IMR-90 (cell line): ENCODE results near the gene BLTP1. TPM values are rescaled to one million over a fixed set of nuclear protein-coding genes. Genes with fewer than 3 reads are reported as not detected.

Experiments
- ATAC-seq: fragments of 200-7000 bp; cut with Tn5 transposase; 2 replicates; pipeline ENCODE4 v1.9.1; 2020; ENCODE audit warnings: low read depth, mild to moderate bottlenecking, moderate library complexity
- BruUV-seq: library from RNA; stranded (reverse); fragments of 400-500 nt; replicated peaks from 2 replicates; lab custom pipeline; 2021; lab: Mats Ljungman, UMichigan
- CTCF ChIA-PET: fragments of 300-600 bp; formaldehyde crosslinking; extraction: SDS; loops from one replicate; lab custom pipeline; 2021; ENCODE audit warnings: antibody characterized with exemption; lab: Yijun Ruan, JAX
- POLR2A ChIA-PET: fragments of 300-600 bp; sonication (Branson Sonifier 250); formaldehyde crosslinking; loops from one replicate; lab custom pipeline; 2022; ENCODE audit warnings: antibody characterized with exemption; ENCODE audit not compliant: unreplicated experiment; lab: Charles Lee
- DNase-seq: peaks from one replicate; pipeline ENCODE4 v3.0.0; 2013
- H2AFZ ChIP-seq: replicated peaks from 2 replicates; pipeline ENCODE3; 2013; ENCODE audit warnings: low read length, mild to moderate bottlenecking; ENCODE audit not compliant: poor library complexity
- H2AK5ac ChIP-seq: 2 replicates; pipeline ENCODE4 v1.6.1; 2013; ENCODE audit warnings: low read depth, low read length, inconsistent platforms
- H2AK9ac ChIP-seq: replicated peaks from 2 replicates; pipeline ENCODE3; 2013; ENCODE audit warnings: mild to moderate bottlenecking, low read depth, low read length, moderate library complexity; ENCODE audit not compliant: poor library complexity
- H2BK120ac ChIP-seq: 2 replicates; pipeline ENCODE4 v1.6.1; 2013; ENCODE audit warnings: low read depth, low read length, inconsistent platforms
- H2BK15ac ChIP-seq: 3 replicates; pipeline ENCODE4 v1.6.1; 2013; ENCODE audit warnings: low read depth, low read length, inconsistent platforms
- H2BK20ac ChIP-seq: 2 replicates; pipeline ENCODE4 v1.6.1; 2013; ENCODE audit warnings: low read depth, mild to moderate bottlenecking, inconsistent platforms, low read length, moderate library complexity
- H2BK5ac ChIP-seq: 2 replicates; pipeline ENCODE4 v1.6.1; 2013; ENCODE audit warnings: mild to moderate bottlenecking, low read depth, low read length, inconsistent platforms; ENCODE audit not compliant: poor library complexity, severe bottlenecking
- H3K14ac ChIP-seq: replicated peaks from 2 replicates; pipeline ENCODE4 v1.6.1; 2013; ENCODE audit warnings: low read depth, low read length, inconsistent platforms
- H3K18ac ChIP-seq: 2 replicates; pipeline ENCODE4 v1.6.1; 2013; ENCODE audit warnings: low read depth, low read length, control low read depth
- H3K23ac ChIP-seq: 2 replicates; pipeline ENCODE4 v1.6.1; 2013; ENCODE audit warnings: low read depth, low read length, inconsistent platforms
- H3K27ac ChIP-seq: 2 replicates; pipeline ENCODE4 v1.5.1; 2013; ENCODE audit warnings: mild to moderate bottlenecking, control low read depth, low read length; ENCODE audit not compliant: insufficient read depth
- H3K27me3 ChIP-seq: 2 replicates; pipeline ENCODE4 v1.6.1; 2013; ENCODE audit warnings: low read length; ENCODE audit not compliant: control insufficient read depth, insufficient read depth
- H3K36me3 ChIP-seq: 2 replicates; pipeline ENCODE4 v1.6.1; 2013; ENCODE audit warnings: low read length, mixed read lengths; ENCODE audit not compliant: control insufficient read depth, insufficient read depth
- H3K4ac ChIP-seq: 2 replicates; pipeline ENCODE4 v1.6.1; 2013; ENCODE audit warnings: low read depth, low read length, inconsistent platforms
- H3K4me1 ChIP-seq: 2 replicates; pipeline ENCODE4 v1.6.1; 2013; ENCODE audit warnings: low read length, mixed read lengths; ENCODE audit not compliant: control insufficient read depth, insufficient read depth
- H3K4me2 ChIP-seq: 2 replicates; pipeline ENCODE4 v1.6.1; 2013; ENCODE audit warnings: low read depth, mild to moderate bottlenecking, control low read depth, low read length, moderate library complexity
- H3K4me3 ChIP-seq: 2 replicates; pipeline ENCODE4 v1.5.1; 2013; ENCODE audit warnings: low read depth, mild to moderate bottlenecking, control low read depth, low read length, moderate library complexity; ENCODE audit not compliant: insufficient read depth
- H3K56ac ChIP-seq: 2 replicates; pipeline ENCODE4 v1.6.1; 2013; ENCODE audit warnings: low read length, inconsistent platforms; ENCODE audit not compliant: insufficient read depth; ENCODE audit errors: extremely low read depth
- H3K79me1 ChIP-seq, 2 experiments: 2 replicates each; pipeline ENCODE4 v1.6.1; 2013; ENCODE audit warnings: low read length in 2 of 2, inconsistent platforms in 1 of 2, low read depth in 1 of 2
- H3K9ac ChIP-seq: 2 replicates; pipeline ENCODE4 v1.6.1; 2013; ENCODE audit warnings: low read depth, low read length, control low read depth
- H3K9me1 ChIP-seq: 2 replicates; pipeline ENCODE4 v1.6.1; 2013; ENCODE audit warnings: low read length, inconsistent platforms; ENCODE audit not compliant: insufficient read depth
- H3K9me3 ChIP-seq: 2 replicates; pipeline ENCODE4 v1.6.1; 2013; ENCODE audit warnings: low read length; ENCODE audit not compliant: control insufficient read depth, insufficient read depth
- H4K20me1 ChIP-seq: 2 replicates; pipeline ENCODE4 v1.6.1; 2013; ENCODE audit warnings: low read length, inconsistent platforms; ENCODE audit not compliant: insufficient read depth
- H4K5ac ChIP-seq: 2 replicates; pipeline ENCODE4 v1.6.1; 2013; ENCODE audit warnings: mild to moderate bottlenecking, low read depth, low read length, control low read depth
- H4K8ac ChIP-seq, 2 experiments: 2 replicates each; pipeline ENCODE4 v1.6.1; 2013; ENCODE audit warnings: low read depth in 2 of 2, low read length in 2 of 2, control low read depth in 1 of 2, inconsistent platforms in 1 of 2
- H4K91ac ChIP-seq: 2 replicates; pipeline ENCODE4 v1.6.1; 2013; ENCODE audit warnings: low read depth, low read length, inconsistent platforms; ENCODE audit not compliant: insufficient read depth
- BHLHE40 ChIP-seq: fragments of 150-350 bp; IDR thresholded peaks from 2 replicates; pipeline ENCODE4 v1.6.1; 2016; ENCODE audit warnings: mild to moderate bottlenecking, low read depth, low read length
- CEBPB ChIP-seq: IDR thresholded peaks from 2 replicates; pipeline ENCODE4 v1.6.1; 2012; ENCODE audit warnings: low read depth, low read length, improper control_type of control experiment
- CTCF ChIP-seq: conservative IDR thresholded peaks from 2 replicates; pipeline ENCODE4 v1.5.1; 2012; ENCODE audit warnings: mild to moderate bottlenecking, low read depth, low read length, improper control_type of control experiment
- ELK1 ChIP-seq: fragments of 150-350 bp; IDR thresholded peaks from 2 replicates; pipeline ENCODE4 v1.6.1; 2016; ENCODE audit warnings: low read depth, mild to moderate bottlenecking, low read length, moderate library complexity, borderline replicate concordance
- FOS ChIP-seq: fragments of 150-350 bp; IDR thresholded peaks from 2 replicates; pipeline ENCODE4 v1.6.1; 2016; ENCODE audit warnings: low read depth, low read length
- MAFK ChIP-seq: IDR thresholded peaks from 2 replicates; pipeline ENCODE4 v1.6.1; 2012; ENCODE audit warnings: low read depth, low read length, improper control_type of control experiment
- NFE2L2 ChIP-seq: fragments of 150-350 bp; IDR thresholded peaks from 2 replicates; pipeline ENCODE4 v1.6.1; 2016; ENCODE audit warnings: low read depth, mild to moderate bottlenecking, low read length
- RCOR1 ChIP-seq: IDR thresholded peaks from 2 replicates; pipeline ENCODE4 v1.6.1; 2012; ENCODE audit warnings: mild to moderate bottlenecking, low read length, improper control_type of control experiment; ENCODE audit not compliant: insufficient replicate concordance
- RFX5 ChIP-seq: IDR thresholded peaks from 2 replicates; pipeline ENCODE4 v1.8.0; 2012; ENCODE audit warnings: low read depth, mild to moderate bottlenecking, low read length, moderate library complexity
- SMC3 ChIP-seq: fragments of 150-350 bp; IDR thresholded peaks from 2 replicates; pipeline ENCODE4 v1.6.1; 2016; ENCODE audit warnings: low read depth, mild to moderate bottlenecking, antibody characterized with exemption, low read length, moderate library complexity
- USF2 ChIP-seq: fragments of 150-350 bp; IDR thresholded peaks from 2 replicates; pipeline ENCODE4 v1.6.1; 2017; ENCODE audit warnings: mild to moderate bottlenecking, antibody characterized with exemption, low read length, low read depth
- WGBS, 2 experiments: methylation state at CpG; one replicate each; pipeline versions ENCODE4 v1.1.5 to v1.1.7; 2013; ENCODE audit warnings: missing lambda C conversion rate in 2 of 2; ENCODE audit not compliant: insufficient read length in 1 of 2; ENCODE audit errors: extremely low coverage in 2 of 2; 5-methylcytosine and 5-hydroxymethylcytosine counted together
- dilution Hi-C: fragments of 300-500 bp; cut with HindIII; formaldehyde crosslinking; loops from one replicate; pipeline ENCODE4 v1.14.3; 2018; ENCODE audit warnings: low sequenced_read_pairs; ENCODE audit not compliant: unreplicated experiment
- in situ Hi-C: fragments of 300-500 bp; cut with MboI; formaldehyde crosslinking; loops from 3 replicates; pipeline ENCODE4 v1.14.3; 2019; ENCODE audit warnings: low sequenced_read_pairs, inconsistent platforms, mixed read lengths
- intact Hi-C: fragments of 100-400 bp; cut with micrococcal nuclease; formaldehyde crosslinking; loops from 2 replicates; pipeline ENCODE4 v1.10.0; 2022
- polyA plus RNA-seq, 3 experiments: library from polyadenylated mRNA; depleted of rRNA; stranded (reverse); fragments of >200 nt; gene quantifications; 2 replicates each; pipeline ENCODE4 v1.2.3, GENCODE V29; 2012; ENCODE audit warnings: low replicate concordance in 1 of 3
- total RNA-seq: library from RNA; depleted of rRNA; stranded (reverse); fragments of >200 nt; gene quantifications from 2 replicates; pipeline ENCODE4 v1.2.3, GENCODE V29; 2012

Gene BLTP1
- total and polyA plus RNA-seq, 2 of the 4 experiments (the other 2 are of a cell fraction): 18.9 to 92.7 TPM

GRCh38 chr4:122131562-122132157 lies 20.5 kb upstream of the BLTP1 start:
- Histone ChIP-seq H3K27ac (no peak overlapping the region), H3K23ac (no peak overlapping the region), H4K8ac (no peak overlapping the region), H4K5ac (no peak overlapping the region), H4K20me1 (no peaks in the 10 kb centered on the region), H3K27me3 (no peaks in the 10 kb centered on the region), H3K4me1 (no peaks in the 10 kb centered on the region), H3K14ac (no peak overlapping the region), H2AK9ac (no peak overlapping the region), H2AK5ac (no peak overlapping the region), H3K9me3 (no peaks in the 10 kb centered on the region), H3K4me2 (no peak overlapping the region), H2BK120ac (no peak overlapping the region), H4K91ac (no peak overlapping the region), H3K36me3 (no peaks in the 10 kb centered on the region), H3K4ac (no peak overlapping the region), H2BK15ac (no peak overlapping the region), H3K79me1 (no peaks in the 10 kb centered on the region), H3K9ac (no peak overlapping the region), H3K18ac (no peak overlapping the region), H2AFZ (no peak overlapping the region), H2BK5ac (no peak overlapping the region), H3K4me3 (no peak overlapping the region), H3K56ac (no peak overlapping the region), H3K9me1 (no peaks in the 10 kb centered on the region), H2BK20ac (no peak overlapping the region)
- 78% methylated on average over 3 of the region's 5 CpGs; no CpG with 5 or more reads in 1 of the 2 experiments for WGBS, 2 experiments
- no TSS peak for BruUV-seq
- ATAC-seq (no peak), DNase-seq (no peak)
- dilution Hi-C loops: no loop called here
- no peak for TF ChIP-seq SMC3
- no peak for TF ChIP-seq ELK1
- TF ChIP-seq CEBPB: no peak
- no peak for TF ChIP-seq RCOR1
- no peak for TF ChIP-seq FOS
- no peak for TF ChIP-seq NFE2L2
- TF ChIP-seq USF2: no peak
- no peak for TF ChIP-seq MAFK
- TF ChIP-seq RFX5: no peak
- TF ChIP-seq BHLHE40: no peak
- no peak for TF ChIP-seq CTCF
- CTCF ChIA-PET: interaction anchor here (0.8 kb wide), 1 partner anchor 126 kb away, joined by 3 read pairs; no protein-coding TSS in a partner anchor
- in situ Hi-C loops: no loop called here
- intact Hi-C loops: no loop called here
- POLR2A ChIA-PET: no interaction called here
